Left cardiac atrium (tissue), 4 donors: ENCODE measurements around the gene APEX1. TPM values are rescaled to one million over a fixed set of nuclear protein-coding genes. Genes with fewer than 3 reads are reported as not detected.

Experiments
- ATAC-seq, 2 donors: fragments of 200-7000 bp; cut with Tn5 transposase; one replicate each; pipeline ENCODE4 v1.9.1; 2020; ENCODE audit warnings: mild to moderate bottlenecking in 2 of 2, moderate library complexity in 2 of 2
- DNase-seq: peaks from one replicate; pipeline ENCODE4 v3.0.0-alpha.2; 2020
- intact Hi-C, 2 donors: fragments of 100-400 bp; cut with DNase I; formaldehyde crosslinking; loops; one replicate each; pipeline versions ENCODE4 v1.14.1 to v1.15.1; 2022 to 2023
- long read RNA-seq: library from polyadenylated mRNA; unstranded; transcript quantifications from one replicate; pipeline ENCODE4 v2.0.0, GENCODE V29; 2021
- total RNA-seq, 2 donors: library from RNA; stranded (reverse); fragmentation: NEBNext Ultra II Directional; extraction: Animal tissue kit (Norgen Biotek cat#: 25700); gene quantifications; one replicate each; pipeline ENCODE4 v1.2.1, GENCODE V29; 2021
- donor health status: DM: no; HTN: yes; CAD: no.
- donor health status: DM: no; HTN: yes; CAD: no; lungs with severe emphysema.
- donor health status: DM: yes; HTN: yes; CAD: no.
- donor health status: Dilated cardiomyopathy.

Gene APEX1
- total RNA-seq, result 10 to 100 TPM; 68.3 to 91.5 TPM
- long read RNA-seq, transcript APEX1-210 (5 exons, 1,437 nt), result minor isoform, 6 of 99 reads
- long read RNA-seq, transcript APEX1-216 (3 exons, 1,803 nt), result minor isoform, 6 of 99 reads
- long read RNA-seq, transcript APEX1-201 (5 exons, 1,484 nt), result major isoform, 69 of 99 reads
- long read RNA-seq, transcript APEX1-205 (4 exons, 1,603 nt), result minor isoform, 6 of 99 reads
- long read RNA-seq, partial matches to known transcripts, result 0 of 99 reads
- long read RNA-seq, other reads (novel, unspliced or antisense), result 6 of 99 reads

DNA sequence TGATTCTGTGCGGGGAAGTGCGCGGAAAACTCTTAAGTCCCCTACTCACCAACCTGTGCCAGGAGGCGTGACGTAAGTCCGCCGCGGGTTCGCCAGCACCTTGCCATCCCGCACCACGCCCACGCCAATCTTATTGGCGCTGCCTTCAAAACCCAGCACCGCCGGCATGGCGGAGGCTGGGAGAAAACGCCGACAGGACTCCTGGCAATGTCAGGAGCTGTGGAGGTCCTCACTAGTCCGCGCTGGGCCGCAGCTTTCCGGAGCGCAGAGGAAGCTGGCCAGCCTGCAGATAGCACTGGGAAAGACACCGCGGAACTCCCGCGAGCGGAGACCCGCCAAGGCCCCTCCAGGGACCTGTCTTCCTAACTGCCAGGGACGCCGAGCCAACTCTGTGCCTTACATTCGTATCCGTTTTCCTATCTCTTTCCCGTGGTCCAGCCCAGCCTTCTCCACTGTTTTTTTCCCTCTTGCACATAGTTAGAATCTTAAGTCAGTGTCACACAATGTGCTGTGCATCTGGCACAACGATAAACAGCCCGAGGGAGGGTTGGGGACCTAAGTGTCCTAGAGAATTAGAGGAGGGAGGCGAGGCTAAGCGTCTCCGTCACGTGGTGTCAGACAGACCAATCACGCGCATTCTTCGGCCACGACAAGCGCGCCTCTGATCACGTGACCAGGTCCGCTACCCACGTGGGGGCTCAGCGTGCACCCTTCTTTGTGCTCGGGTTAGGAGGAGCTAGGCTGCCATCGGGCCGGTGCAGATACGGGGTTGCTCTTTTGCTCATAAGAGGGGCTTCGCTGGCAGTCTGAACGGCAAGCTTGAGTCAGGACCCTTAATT, at the start of gene APEX1, which contains the start of gene OSGEP:
Gene APEX1 (plus strand): TSS at position 711 of the 839 bp plus-strand sequence. CDS start 420 bp downstream, outside the sequence.
Gene OSGEP (minus strand): TSS at position 297 of the 839 bp plus-strand sequence. CDS start 129 bp downstream, at position 168.
- ATAC-seq (peak; percentile 96), DNase-seq (peak; percentile 99)
- intact Hi-C loops, result loop anchor here in 1 of 2 donors (2.0 to 10.0 kb wide), 3 partner anchors 42 to 230 kb away; partner anchors contain the start of genes ANG, PARP2, RNASE4 and TEP1

DNA sequence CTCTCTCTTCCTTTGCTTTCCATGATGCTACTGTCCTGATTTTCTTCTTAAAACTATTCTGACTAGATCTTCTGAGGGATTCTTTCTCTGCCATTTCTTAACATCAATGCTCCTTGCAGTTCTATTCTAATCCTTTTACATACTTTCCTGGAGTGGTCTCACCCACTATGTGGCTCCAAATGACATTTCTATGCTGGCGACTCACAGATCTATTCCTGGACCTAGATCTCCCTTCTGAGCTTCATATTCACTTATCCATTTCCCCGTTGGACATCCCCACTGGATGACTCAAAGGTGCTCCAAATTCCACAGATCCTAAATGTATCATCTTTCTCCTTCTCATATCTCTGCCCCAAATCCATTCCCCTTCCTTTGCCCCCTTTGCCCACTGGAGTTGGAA, 45.8 kb upstream of the APEX1 start:
- ATAC-seq (no peak), DNase-seq (no peak)
- intact Hi-C loops, result no loop called here

DNA sequence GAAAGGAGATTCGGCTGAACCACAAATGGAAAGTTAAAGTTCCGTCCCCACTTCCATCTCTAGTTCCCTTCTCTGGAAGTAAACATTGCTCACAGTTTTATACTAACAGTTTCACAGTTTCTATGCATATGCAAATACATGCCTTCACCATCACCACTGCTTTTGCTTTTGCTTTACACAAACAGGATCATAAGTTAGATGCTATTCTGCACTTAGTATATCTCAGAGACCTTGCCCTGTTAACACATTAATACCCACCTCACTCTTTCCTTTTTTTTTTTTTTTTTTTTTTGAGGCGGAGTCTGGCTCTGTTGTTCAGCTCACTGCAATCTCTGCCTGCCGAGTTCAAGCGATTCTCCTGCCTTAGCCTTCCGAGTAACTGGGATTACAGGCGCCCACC, 42.6 kb upstream of the APEX1 start:
- no peak for DNase-seq
- peak in 1 of 2 donors; percentile 9 for ATAC-seq
- intact Hi-C loops, result loop anchor here (2.0 to 5.0 kb wide), 4 partner anchors 42 to 270 kb away; partner anchors contain the start of genes APEX1 (in 1 of the 2), OSGEP (in 1 of the 2) and RNASE4 (in 1 of the 2)

DNA sequence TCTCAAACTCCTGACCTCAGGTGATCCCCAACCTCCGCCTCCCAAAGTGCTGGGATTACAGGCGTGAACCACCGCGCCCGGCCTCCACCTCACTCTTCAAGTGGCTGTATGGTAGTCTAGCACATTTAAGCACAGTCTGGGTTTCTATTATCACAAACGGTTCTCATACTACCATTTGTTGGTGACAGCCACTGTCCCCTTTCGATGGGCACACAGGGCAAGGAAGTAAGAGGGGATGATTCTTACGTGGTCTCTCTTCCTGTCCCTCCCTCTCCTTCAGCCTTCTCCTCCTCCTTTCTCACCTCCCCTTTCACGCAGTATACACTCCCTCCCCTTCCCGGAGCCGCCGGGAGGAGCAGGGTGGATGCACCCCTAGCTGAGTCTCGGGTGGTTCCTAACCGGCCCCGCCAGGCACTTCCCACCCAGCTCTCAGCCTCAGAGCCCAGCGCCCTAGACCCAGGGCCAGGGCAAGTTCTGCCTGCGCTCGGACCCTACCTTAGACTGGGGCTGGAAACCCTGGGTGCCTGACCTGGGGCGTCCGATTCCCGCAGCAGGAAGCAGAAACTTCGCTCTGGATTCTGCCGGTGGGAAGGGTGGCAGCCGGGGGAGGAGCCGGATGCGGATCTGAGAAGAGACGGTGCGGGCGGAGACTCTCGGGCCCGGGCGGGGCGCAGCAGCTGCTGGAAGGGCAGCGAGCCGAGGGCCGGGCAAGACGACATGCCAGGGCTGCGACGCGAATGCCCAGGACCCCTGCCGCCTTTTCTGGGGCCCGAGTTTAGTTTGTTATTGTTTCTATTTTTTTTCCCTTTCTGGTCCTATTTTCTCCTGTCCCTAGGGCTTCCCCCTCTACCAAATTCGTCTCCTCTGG, 41.9 kb upstream of the APEX1 start, which contains the start of gene TEP1:
Gene TEP1 (minus strand): TSS at position 626 of the 868 bp plus-strand sequence. CDS start 5,062 bp downstream, outside the sequence.
- DNase-seq (peak; percentile 94), ATAC-seq (peak; percentile 97)
- intact Hi-C loops, result loop anchor here (2.0 to 5.0 kb wide), 4 partner anchors 42 to 269 kb away; partner anchors contain the start of genes APEX1 (in 1 of the 2), OSGEP (in 1 of the 2) and RNASE4 (in 1 of the 2)

DNA sequence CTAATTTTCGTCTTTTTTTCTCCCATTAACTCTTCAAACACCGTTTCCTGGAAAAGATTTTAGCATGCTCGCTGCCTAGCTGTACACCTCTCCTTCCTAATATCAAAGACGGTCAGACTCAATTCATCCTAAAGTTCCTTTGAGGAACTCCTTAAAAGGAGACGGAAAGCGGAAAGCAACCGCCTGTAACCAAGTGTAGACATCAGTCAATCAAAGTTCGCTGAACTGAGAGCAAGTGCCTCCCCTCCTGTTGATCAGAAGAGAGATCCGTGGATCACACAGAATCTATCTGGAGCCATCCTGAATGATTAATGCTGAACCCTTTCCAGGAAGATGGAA, 41.3 kb upstream of the APEX1 start:
- intact Hi-C loops, result loop anchor here (2.0 to 5.0 kb wide), 4 partner anchors 41 to 269 kb away; partner anchors contain the start of genes APEX1 (in 1 of the 2), OSGEP (in 1 of the 2) and RNASE4 (in 1 of the 2)
- DNase-seq, result no peak
- peak; percentile 17 to 29 for ATAC-seq

DNA sequence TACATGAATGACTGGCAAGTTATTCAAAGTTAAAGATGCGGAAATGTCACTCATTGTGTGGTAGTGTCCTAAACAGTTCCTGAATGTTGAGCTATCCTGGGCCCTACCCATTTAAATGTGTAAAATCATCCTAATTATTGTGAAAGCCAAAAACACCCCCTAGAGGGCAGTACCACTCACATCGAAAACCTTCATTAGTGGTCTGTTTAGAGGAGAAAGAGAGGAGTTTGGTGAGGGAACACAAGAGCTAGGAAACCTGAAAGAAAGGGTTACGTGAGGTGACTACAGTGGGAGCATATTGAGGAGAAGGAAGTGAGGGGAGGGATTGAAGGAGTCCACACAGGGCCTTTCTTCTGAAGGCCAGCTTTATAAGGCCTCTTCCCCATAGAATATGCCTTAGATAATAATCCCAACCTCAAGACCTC, 39.2 kb upstream of the APEX1 start:
- ATAC-seq (peak in 1 of 2 donors; percentile 10), DNase-seq (no peak)
- intact Hi-C loops, result no loop called here

DNA sequence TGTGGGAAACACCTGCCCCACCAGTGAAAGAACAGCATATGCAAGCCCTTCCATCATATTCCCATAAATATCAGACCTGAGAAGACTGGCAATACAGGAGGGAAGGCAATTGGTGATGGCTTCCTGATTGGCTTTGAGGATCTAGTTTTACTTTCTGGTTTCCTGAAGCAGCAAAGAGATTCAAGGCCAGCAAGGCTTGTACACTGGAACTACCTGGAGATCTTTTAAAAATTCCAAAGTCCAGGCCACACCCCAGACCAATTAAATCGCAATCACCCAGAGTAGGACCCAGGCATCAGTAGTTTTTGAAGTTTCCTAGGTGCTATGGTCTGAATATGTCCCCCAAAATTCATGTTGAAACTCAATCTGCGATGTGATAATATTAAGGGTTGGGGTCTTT, 38.8 kb upstream of the APEX1 start:
- no peak for DNase-seq
- ATAC-seq, result no peak
- intact Hi-C loops, result no loop called here

DNA sequence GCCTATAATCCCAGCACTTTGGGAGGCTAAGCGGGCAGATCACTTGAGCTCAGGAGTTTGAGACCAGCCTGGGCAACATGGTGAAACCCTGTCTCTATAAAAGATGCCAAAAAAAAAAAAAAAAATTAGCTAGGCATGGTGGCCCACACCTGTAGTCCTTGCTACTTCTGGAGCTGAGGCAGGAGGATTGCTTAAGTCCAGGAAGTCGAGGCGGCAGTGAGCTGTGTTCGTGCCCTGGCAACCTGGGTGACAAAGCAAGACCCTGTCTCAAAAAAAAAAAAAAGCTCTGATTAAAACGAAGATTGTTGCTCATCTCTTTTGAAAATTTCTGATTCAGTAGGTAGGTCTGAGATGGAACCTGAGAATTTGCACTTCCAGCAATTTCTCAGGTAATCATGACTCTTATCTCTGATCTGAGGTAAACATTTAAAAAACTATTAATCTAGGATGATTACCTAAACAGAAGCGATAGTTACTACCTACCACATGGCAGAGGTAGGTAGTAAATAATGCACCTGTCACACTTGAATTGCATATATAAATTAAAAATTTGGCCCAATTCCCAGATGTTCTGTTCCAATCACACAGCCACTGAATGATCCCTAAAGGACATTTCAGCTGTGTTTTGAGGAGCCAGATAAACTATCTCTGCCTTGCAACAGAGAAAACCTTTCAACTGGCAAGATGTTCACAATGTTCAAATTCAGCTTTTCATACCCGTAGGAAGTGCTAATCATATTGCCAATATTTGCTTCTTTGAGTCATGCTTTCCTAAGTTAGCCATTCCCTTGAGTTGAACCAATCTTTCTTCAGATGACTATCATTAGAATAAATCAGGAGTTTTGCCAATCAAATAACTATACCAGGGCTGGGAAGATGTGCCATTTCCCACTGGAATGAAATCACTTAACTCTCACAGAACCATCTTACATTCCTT, 37.5 kb upstream of the APEX1 start:
- DNase-seq, result no peak
- no peak for ATAC-seq
- intact Hi-C loops, result no loop called here

DNA sequence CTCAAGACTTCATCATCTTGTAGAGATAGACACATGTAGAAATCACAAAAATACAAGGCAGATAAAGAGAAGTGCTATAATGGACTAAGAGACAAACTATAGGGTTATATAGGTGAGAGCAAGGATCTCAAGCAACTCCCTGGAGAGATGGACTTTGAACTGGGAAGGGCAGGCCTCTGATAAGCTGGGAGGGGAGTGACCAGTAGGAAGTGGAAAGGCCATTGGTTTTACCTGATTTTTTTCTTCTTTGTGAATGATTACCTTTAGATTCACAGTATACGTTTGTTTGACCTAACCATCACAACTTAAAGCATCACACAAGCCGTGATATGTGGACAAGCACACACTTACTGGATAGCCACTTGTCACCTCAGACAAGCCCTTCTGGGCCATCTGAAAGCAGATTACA, 36.5 kb upstream of the APEX1 start:
- DNase-seq (no peak), ATAC-seq (no peak)
- intact Hi-C loops, result no loop called here

DNA sequence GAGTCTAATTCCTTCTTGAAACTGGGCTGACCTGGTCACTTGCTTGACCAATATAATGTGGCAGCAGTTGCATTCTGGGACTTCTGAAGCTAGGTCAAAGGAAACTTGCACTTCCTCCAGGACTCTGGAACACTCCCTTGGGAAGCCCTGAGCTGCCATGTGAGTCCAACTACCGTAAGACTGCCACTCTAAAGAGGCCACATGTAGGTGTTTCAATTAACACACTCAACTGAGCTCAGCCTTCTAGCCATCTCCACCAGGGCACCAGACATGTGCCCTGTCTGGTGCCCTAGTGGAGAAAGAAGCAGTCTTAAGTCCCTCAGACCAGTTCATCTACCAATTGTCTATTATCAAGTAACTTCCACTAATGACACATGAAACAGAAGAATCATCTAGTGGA, 35.6 kb upstream of the APEX1 start:
- intact Hi-C loops, result no loop called here
- DNase-seq (no peak), ATAC-seq (no peak)

DNA sequence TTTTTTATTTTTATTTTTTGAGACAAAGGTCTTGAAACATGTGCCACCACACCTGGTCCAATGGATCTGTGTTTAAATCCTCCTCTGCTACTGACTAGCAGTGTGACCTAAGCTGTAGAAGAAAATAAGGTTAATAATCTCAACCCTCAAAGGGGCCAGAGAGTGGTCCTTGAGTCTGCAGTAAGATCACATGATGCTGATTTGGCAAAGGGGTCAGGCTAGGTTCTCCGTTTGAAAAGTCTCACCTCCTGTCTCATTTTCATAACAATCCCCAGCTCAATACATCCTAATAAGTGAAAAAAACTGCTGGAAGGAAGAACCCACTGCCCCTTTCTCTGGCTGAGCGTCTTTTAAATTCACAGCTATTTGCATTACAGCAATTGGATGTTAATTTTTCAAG, 33.8 kb upstream of the APEX1 start:
- intact Hi-C loops, result no loop called here
- no peak for ATAC-seq
- no peak for DNase-seq

DNA sequence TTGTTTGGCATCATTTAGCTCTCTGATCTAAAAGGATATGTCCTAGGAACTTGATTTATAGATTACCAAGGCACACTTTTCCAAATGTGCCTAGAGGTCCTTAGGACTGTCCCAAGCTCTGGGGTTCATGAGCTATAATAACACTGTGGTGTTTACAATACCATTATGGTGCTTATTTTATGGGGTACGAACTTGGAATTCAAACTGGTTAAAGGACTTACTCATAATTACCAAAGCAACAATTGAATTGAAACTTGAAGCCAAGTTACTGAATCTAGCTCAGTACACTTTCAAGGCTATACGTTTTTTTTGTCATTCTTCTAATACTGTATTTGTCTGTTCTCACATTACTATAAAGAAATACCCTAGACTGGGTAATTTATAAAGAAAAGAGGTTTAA, 32.1 kb upstream of the APEX1 start:
- intact Hi-C loops, result no loop called here
- ATAC-seq (no peak), DNase-seq (no peak)

DNA sequence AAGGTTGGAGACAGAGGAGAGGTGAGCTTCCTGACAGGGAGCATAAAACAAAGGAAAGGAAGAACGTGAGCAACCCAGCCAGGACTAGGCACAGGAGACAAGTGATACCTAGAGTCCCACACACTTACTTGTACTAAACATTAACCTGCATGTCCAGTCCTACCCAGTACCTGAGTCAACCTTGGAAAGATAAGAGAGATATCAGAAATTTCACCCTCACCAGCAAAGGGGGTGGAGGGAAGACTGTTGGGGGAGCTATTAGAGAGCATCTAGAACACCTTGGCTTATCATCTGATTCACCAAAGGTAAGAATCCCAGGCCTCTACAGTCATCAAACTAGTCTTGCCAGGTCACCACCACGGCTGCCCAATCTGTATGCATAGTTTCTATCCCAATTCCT, 30.2 kb upstream of the APEX1 start:
- DNase-seq (no peak), ATAC-seq (no peak)
- intact Hi-C loops, result no loop called here

DNA sequence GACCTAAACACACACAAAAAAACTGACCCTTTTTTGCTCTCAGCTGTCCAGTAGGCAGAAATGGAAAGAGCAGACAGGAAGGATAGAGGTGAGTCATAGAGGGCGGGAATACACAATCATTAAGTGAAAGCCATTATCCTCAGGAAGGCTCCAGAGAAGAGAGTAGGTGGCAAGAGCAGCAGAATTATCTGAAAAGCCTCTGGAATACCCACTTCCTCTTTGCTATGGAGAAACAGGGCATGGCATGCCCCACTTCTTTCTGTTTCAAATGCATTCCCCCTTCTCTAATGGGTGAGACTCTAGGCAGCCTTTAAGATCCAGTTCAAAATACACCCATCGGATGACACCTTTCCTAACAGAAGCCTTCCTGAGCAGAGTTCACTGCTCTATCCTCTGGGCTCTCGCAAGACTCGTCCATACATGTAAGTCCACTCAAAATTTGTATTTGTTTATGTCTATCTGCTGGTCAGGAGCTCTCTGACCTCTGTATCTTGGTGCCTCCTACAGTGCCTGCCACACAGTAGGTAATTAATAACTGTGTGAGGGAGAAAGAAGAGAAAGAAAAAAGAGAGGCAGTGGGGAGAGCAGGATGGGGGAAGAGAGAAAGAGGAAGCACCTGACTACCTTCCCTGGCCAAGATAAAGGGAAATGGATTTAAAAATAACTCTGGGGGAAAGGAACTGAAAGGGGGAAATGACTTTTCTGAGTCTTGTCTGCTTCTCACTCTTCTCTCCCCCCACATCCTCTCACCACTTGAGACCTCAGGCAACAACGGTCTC, 27.6 kb upstream of the APEX1 start:
- intact Hi-C loops, result no loop called here
- ATAC-seq (peak; percentile 34 to 80), DNase-seq (no peak)

DNA sequence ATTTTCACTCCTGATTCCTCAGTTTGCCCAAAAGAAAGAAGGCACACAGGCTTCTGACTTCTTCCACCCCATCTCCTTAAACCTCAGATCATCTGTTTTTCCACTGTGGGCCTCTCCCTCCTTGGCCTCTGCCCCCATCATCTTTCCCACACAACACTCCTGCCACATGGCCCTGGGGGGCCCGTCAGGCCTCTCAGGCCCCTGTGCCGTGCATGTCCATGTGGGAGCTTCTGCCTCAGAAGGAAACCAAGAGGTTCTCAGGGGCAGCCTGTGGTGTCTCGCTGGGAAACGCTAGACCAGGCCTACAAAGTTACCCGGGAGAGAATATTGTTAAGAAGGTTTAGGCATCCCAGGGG, 27.0 kb upstream of the APEX1 start:
- DNase-seq (no peak), ATAC-seq (no peak)
- intact Hi-C loops, result no loop called here

DNA sequence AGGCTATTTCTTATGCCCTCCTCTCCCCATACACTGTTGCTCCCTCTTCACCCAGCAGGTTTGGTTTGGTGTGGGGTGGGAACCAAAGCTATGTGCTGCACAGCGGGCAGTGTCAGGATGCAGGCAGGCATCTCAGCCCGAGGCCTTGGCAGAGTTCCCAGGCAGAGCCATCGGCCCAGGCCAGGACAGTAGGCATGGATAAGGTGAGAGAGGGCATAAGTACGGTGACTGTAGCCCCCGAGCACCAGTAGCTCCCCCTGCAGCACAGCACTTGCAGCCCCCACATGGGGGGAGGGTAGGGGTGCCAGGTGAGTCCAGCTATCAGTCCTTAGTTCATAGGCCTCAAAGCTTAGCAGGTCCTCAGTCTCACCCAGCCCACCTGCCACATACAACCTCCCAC, 26.2 kb upstream of the APEX1 start:
- DNase-seq, result no peak
- intact Hi-C loops, result no loop called here
- ATAC-seq, result peak in 1 of 2 donors; percentile 15
